Renal pelvis (tissue), 4 donors: ENCODE measurements around the gene JUNB. TPM values are rescaled to one million over a fixed set of nuclear protein-coding genes. Genes with fewer than 3 reads are reported as not detected.
A peak's percentile ranks its signal among the peaks of the same experiment; 100 is the strongest.

Experiments
- DNase-seq: peaks from one replicate; pipeline ENCODE4 v3.0.0-alpha.2; 2013
- polyA plus RNA-seq, 3 donors: library from polyadenylated mRNA; unstranded; fragments of 120-200 nt; gene quantifications; one replicate each; pipeline ENCODE4 v1.2.1, GENCODE V29; 2013; ENCODE audit not compliant: insufficient read length in 3 of 3

The JUNB gene
- polyA plus RNA-seq, 3 donors, result 19.6 to 28.7 (median 20.5) TPM

GRCh38 chr19:12838886-12839756, 47.8 kb downstream of the JUNB start:
- DNase-seq, result no peak

GRCh38 chr19:12840091-12841079, 49.1 kb downstream of the JUNB start:
- DNase-seq, result peak; percentile 49

DNA sequence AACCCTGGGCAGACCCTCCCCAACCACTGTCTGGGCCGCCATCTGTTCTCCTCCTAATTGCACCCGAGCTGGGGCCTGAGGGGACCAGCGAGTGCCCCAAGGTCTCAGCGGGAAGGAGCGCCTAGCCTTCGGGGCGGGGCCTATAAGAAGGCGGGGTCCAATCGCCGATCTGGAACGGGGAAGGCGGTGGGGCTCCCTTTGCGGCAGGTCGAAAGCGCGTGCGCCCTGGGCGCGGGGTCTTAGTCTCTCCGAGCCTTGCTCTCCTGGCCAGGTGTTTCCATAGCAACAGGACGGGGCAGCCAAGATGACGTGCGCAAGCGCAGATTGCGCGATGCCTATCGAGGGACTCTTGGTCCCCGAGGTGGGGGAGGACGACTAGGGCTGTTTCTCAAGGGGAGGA, 49.8 kb downstream of the JUNB start:
- DNase-seq, result no peak

GRCh38 chr19:12842511-12842910, 51.2 kb downstream of the JUNB start:
- DNase-seq, result no peak

Other genes starting within 250 kb of the JUNB start
- gene ZNF564, start 240.0 kb upstream of the JUNB start, polyA plus RNA-seq, result 10 to 100 TPM; 12.0 to 13.6 (median 12.7) TPM
- 1 to 10 TPM; 4.2 to 5.8 (median 5.6) TPM for gene ZNF490, start 180.7 kb upstream of the JUNB start, polyA plus RNA-seq
- gene ZNF791, start 180.6 kb upstream of the JUNB start, polyA plus RNA-seq, result 10 to 100 TPM; 14.8 to 26.2 (median 22.0) TPM
- 10 to 100 TPM; 31.3 to 41.3 (median 37.8) TPM for gene MAN2B1, start 124.7 kb upstream of the JUNB start, polyA plus RNA-seq
- 10 to 100 TPM; 19.7 to 27.9 (median 27.8) TPM for gene WDR83, start 124.7 kb upstream of the JUNB start, polyA plus RNA-seq
- 10 to 100 TPM; 83.0 to 91.7 (median 87.7) TPM for gene DHPS, start 109.6 kb upstream of the JUNB start, polyA plus RNA-seq
- under 1 TPM in 2 of 3 donors, not detected in 1; 0.28 to 0.68 TPM for gene GNG14, start 103.5 kb upstream of the JUNB start, polyA plus RNA-seq
- gene FBXW9, start 94.9 kb upstream of the JUNB start, polyA plus RNA-seq, result 10 to 100 TPM; 16.6 to 18.9 (median 18.3) TPM
- gene TNPO2, start 67.6 kb upstream of the JUNB start, polyA plus RNA-seq, result 10 to 100 TPM; 73.6 to 96.4 (median 81.7) TPM
- gene TRIR, start 56.8 kb upstream of the JUNB start, polyA plus RNA-seq, result 100 to 1,000 TPM; 172 to 217 (median 201) TPM
- gene GET3, start 54.0 kb upstream of the JUNB start, polyA plus RNA-seq, result 10 to 100 TPM; 86.8 to 98.0 (median 91.7) TPM
- gene BEST2, start 39.7 kb upstream of the JUNB start, polyA plus RNA-seq, result under 1 TPM in 1 of 3 donors, not detected in 2; 0.15 TPM
- 10 to 100 TPM; 48.8 to 89.5 (median 81.1) TPM for gene HOOK2, start 15.9 kb upstream of the JUNB start, polyA plus RNA-seq
- 100 to 1,000 TPM; 303 to 365 (median 345) TPM for gene PRDX2, start 10.3 kb downstream of the JUNB start, polyA plus RNA-seq
- gene THSD8, start 10.6 kb downstream of the JUNB start, polyA plus RNA-seq, result 1 to 10 TPM; 4.4 to 5.8 (median 5.8) TPM
- 10 to 100 TPM; 28.8 to 48.4 (median 46.0) TPM for gene RNASEH2A, start 15.1 kb downstream of the JUNB start, polyA plus RNA-seq
- not detected for gene RTBDN, start 43.1 kb downstream of the JUNB start, polyA plus RNA-seq
- gene MAST1, start 47.0 kb downstream of the JUNB start, polyA plus RNA-seq, result 1 to 10 TPM; 1.1 to 1.4 (median 1.3) TPM
- gene DNASE2, start 90.0 kb downstream of the JUNB start, polyA plus RNA-seq, result 10 to 100 TPM in 1 of 3 donors, 1 to 10 TPM in 2; 8.1 to 11.1 (median 9.1) TPM
- under 1 TPM; 0.20 to 0.46 (median 0.45) TPM for gene KLF1, start 95.7 kb downstream of the JUNB start, polyA plus RNA-seq
- gene GCDH, start 99.7 kb downstream of the JUNB start, polyA plus RNA-seq, result 10 to 100 TPM; 33.9 to 42.9 (median 36.7) TPM
- gene SYCE2, start 127.8 kb downstream of the JUNB start, polyA plus RNA-seq, result 1 to 10 TPM; 2.4 to 6.2 (median 5.5) TPM
- gene FARSA, start 142.2 kb downstream of the JUNB start, polyA plus RNA-seq, result 10 to 100 TPM; 54.6 to 65.4 (median 62.1) TPM
- 1,000 to 10,000 TPM in 1 of 3 donors, 100 to 1,000 TPM in 2; 860 to 1,005 (median 871) TPM for gene CALR, start 147.1 kb downstream of the JUNB start, polyA plus RNA-seq
- gene RAD23A, start 154.4 kb downstream of the JUNB start, polyA plus RNA-seq, result 10 to 100 TPM; 81.0 to 92.7 (median 89.6) TPM
- gene GADD45GIP1, start 165.7 kb downstream of the JUNB start, polyA plus RNA-seq, result 10 to 100 TPM; 36.2 to 54.7 (median 42.6) TPM
- under 1 TPM; 0.06 to 0.22 (median 0.19) TPM for gene DAND5, start 178.1 kb downstream of the JUNB start, polyA plus RNA-seq
- gene NFIX, start 204.0 kb downstream of the JUNB start, polyA plus RNA-seq, result 10 to 100 TPM; 14.8 to 19.2 (median 14.9) TPM